Pancreas (tissue), 10 donors: Measurements from ENCODE around the gene NPAS2. TPM values are rescaled to one million over a fixed set of nuclear protein-coding genes. Genes with fewer than 3 reads are reported as not detected.

Experiments
- ATAC-seq, 4 donors: fragments of 200-7000 bp; cut with Tn5 transposase; one replicate each; pipeline versions ENCODE4 v1.8.0 to v1.9.1; 2020; ENCODE audit warnings: mild to moderate bottlenecking in 4 of 4, moderate library complexity in 4 of 4
- DNase-seq, 6 donors: peaks; one replicate each; pipeline ENCODE4 v3.0.0-alpha.2; 2020
- FAIRE-seq: peaks from 2 replicates; lab custom pipeline; 2012; peaks lifted over from hg19 to GRCh38; lab: Jason Lieb, UNC
- H3K27ac ChIP-seq, 4 donors: fragments of 200-600 bp; sonication (generic); 1 replicate in 3 of 4; 2 replicates in 1 of 4; pipeline versions ENCODE4 v1.5.0 to v1.8.0; 2020
- H3K27me3 ChIP-seq, 4 donors: fragments of 200-600 bp; one replicate each; pipeline ENCODE4 v1.8.0; 2021
- H3K36me3 ChIP-seq, 3 donors: fragments of 200-600 bp; sonication (generic) in 1 of 3; one replicate each; pipeline versions ENCODE4 v1.5.0 to v1.8.0; 2020 to 2021
- H3K4me1 ChIP-seq, 3 donors: fragments of 200-600 bp; one replicate each; pipeline ENCODE4 v1.8.0; 2021
- H3K4me3 ChIP-seq, 4 donors: fragments of 200-600 bp; sonication (generic) in 2 of 4; one replicate each; pipeline versions ENCODE4 v1.5.0 to v1.8.0; 2020 to 2021
- H3K9me3 ChIP-seq, 4 donors: fragments of 200-600 bp; one replicate each; pipeline ENCODE4 v1.8.0; 2021
- CTCF ChIP-seq, 4 donors: fragments of 200-600 bp; sonication (generic) in 3 of 4; IDR thresholded peaks; one replicate each; pipeline versions ENCODE4 v1.5.0 to v1.8.0; 2021; ENCODE audit warnings: antibody characterized with exemption in 4 of 4
- WGBS, 2 donors: extraction: QIAGEN DNeasy Blood & Tissue Kit; methylation state at CpG; one replicate each; pipeline ENCODE4 v1.1.7; 2013; 5-methylcytosine and 5-hydroxymethylcytosine counted together
- intact Hi-C, 3 donors: fragments of 100-400 bp; cut with DNase I; formaldehyde crosslinking; loops; one replicate each; pipeline versions ENCODE4 v1.11.1 to v1.14.2; 2022
- polyA plus RNA-seq, 2 donors: library from polyadenylated mRNA; stranded (reverse); fragments of 200-250 nt; gene quantifications; one replicate each; pipeline ENCODE4 v1.2.3, GENCODE V29; 2013
- total RNA-seq, 6 donors: library from RNA; stranded (reverse); fragmentation: NEBNext Ultra II Directional in 4 of 6; extraction: Animal tissue kit (Norgen Biotek cat#: 25700) in 4 of 6; gene quantifications; one replicate each; pipeline versions ENCODE4 v1.2.1 to v1.2.4, GENCODE V29; 2021 to 2023
- donor health status: healthy with polysubstance abuse.
- donor health status: DM: no; HTN: no; CAD: no; lungs with moderate emphysema.
- donor health status: DM: no; HTN: no; CAD: no.
- donor health status: control.
- donor health status: control.
- donor health status: Bipolar disorder and iron deficiency.
- donor health status: DM: yes; HTN: yes; CAD: no.
- donor health status: DM: no; HTN: no; CAD: no.
- donor health status: DM: no; HTN: no; CAD: no.
- donor health status: DM: yes; HTN: yes; CAD: no.

Gene NPAS2
- total and polyA plus RNA-seq, 8 donors = 20.6 to 46.3 (median 32.7) TPM

GRCh38 chr2:100988630-100989417 is 168.9 kb downstream of the NPAS2 start:
- DNase-seq (no peak), ATAC-seq (no peak), FAIRE-seq (no peak)
- no peaks in the 10 kb centered on the region for H3K4me1 ChIP-seq
- no peak overlapping the region for H3K4me3 ChIP-seq
- H3K27me3 ChIP-seq = no peaks in the 10 kb centered on the region
- intact Hi-C loops = loop anchor here in 2 of 3 donors (5.0 to 10.0 kb wide), 2 partner anchors 254 to 387 kb away; no protein-coding TSS in a partner anchor
- no peak overlapping the region for H3K27ac ChIP-seq
- no peak for TF ChIP-seq CTCF (IDR thresholded peaks at IDR 0.05)
- peaks cover 0 to 21% (median 0%) of the 10 kb centered on the region in 3 donors for H3K36me3 ChIP-seq
- 77 to 83% methylated on average over 8 of the region's 8 CpGs for WGBS, 2 donors
- no peaks in the 10 kb centered on the region for H3K9me3 ChIP-seq

GRCh38 chr2:100989666-100990065 is 169.7 kb downstream of the NPAS2 start:
- no peak for DNase-seq
- Histone ChIP-seq H3K4me3 (no peak overlapping the region), H3K36me3 (peaks cover 0 to 29% (median 0%) of the 10 kb centered on the region in 3 donors), H3K27me3 (no peaks in the 10 kb centered on the region), H3K9me3 (no peaks in the 10 kb centered on the region), H3K4me1 (no peaks in the 10 kb centered on the region), H3K27ac (no peak overlapping the region)
- FAIRE-seq = no peak
- TF ChIP-seq CTCF (IDR thresholded peaks at IDR 0.05) = no peak
- no peak for ATAC-seq
- 93 to 97% methylated on average over 3 of the region's 3 CpGs for WGBS, 2 donors
- intact Hi-C loops = loop anchor here in 2 of 3 donors (5.0 to 10.0 kb wide), 2 partner anchors 255 to 387 kb away; no protein-coding TSS in a partner anchor

- Histone ChIP-seq H3K9me3 (no peaks in the 10 kb centered on the region), H3K4me3 (no peak overlapping the region), H3K4me1 (no peaks in the 10 kb centered on the region), H3K27me3 (no peaks in the 10 kb centered on the region), H3K27ac (no peak overlapping the region), H3K36me3 (peaks cover 0 to 34% (median 0%) of the 10 kb centered on the region in 3 donors)
- FAIRE-seq (no peak), ATAC-seq (no peak), DNase-seq (no peak)
- TF ChIP-seq CTCF (IDR thresholded peaks at IDR 0.05) = no peak
- intact Hi-C loops = no loop called here
- WGBS, 2 donors = 89 to 92% methylated on average over 9 of the region's 9 CpGs
Measured at GRCh38 chr2:100990166-100990565, 170.2 kb downstream of the NPAS2 start.

- FAIRE-seq (no peak), DNase-seq (no peak), ATAC-seq (no peak)
- TF ChIP-seq CTCF (IDR thresholded peaks at IDR 0.05) = no peak
- Histone ChIP-seq H3K27ac (no peak overlapping the region), H3K27me3 (no peaks in the 10 kb centered on the region), H3K4me1 (no peaks in the 10 kb centered on the region), H3K4me3 (no peak overlapping the region), H3K36me3 (peaks cover 0 to 38% (median 0%) of the 10 kb centered on the region in 3 donors), H3K9me3 (no peaks in the 10 kb centered on the region)
- intact Hi-C loops = no loop called here
- WGBS, 2 donors = 88 to 89% methylated on average over 24 of the region's 24 CpGs
Measured at GRCh38 chr2:100990650-100991403, 170.9 kb downstream of the NPAS2 start.
